ENCODE results near the gene NINJ2. TPM values are rescaled to one million over a fixed set of nuclear protein-coding genes. Genes with fewer than 3 reads are reported as not detected.

The NINJ2 gene
- total RNA-seq, 6 experiments from 2014 or later = 6.4 to 17.7 (median 12.5) TPM

GRCh38 chr12:668090-668481 lies 4.8 kb upstream of the NINJ2 start:
- H3K36me3 ChIP-seq = no peaks in the 10 kb centered on the region
- no peaks in the 10 kb centered on the region for H3K27me3 ChIP-seq
- ATAC-seq = no peak
- DNase-seq = no peak
- H3K4me3 ChIP-seq = no peak overlapping the region
- intact Hi-C loops (cut with DNase I) = loop anchor here in 1 of 2 donors (10.0 kb wide), 1 partner anchor 67 kb away; no protein-coding TSS in a partner anchor
- no peak overlapping the region for H3K27ac ChIP-seq
- H3K4me1 ChIP-seq = peaks cover 0 to 24% (median 6%) of the 10 kb centered on the region in 4 donors
- TF ChIP-seq POLR2A (IDR thresholded peaks at IDR 0.05) (no peak), CTCF (IDR thresholded peaks at IDR 0.05) (no peak)
- 47% methylated on average over 1 of the region's 1 CpG for WGBS (ENCODE audit: insufficient coverage, low coverage, low lambda C conversion rate, missing lambda C conversion rate)
- no peaks in the 10 kb centered on the region for H3K9me3 ChIP-seq

- H3K27ac ChIP-seq = no peak overlapping the region
- H3K4me3 ChIP-seq = no peak overlapping the region
- no peaks in the 10 kb centered on the region for H3K36me3 ChIP-seq
- 69% methylated on average over 7 of the region's 7 CpGs for WGBS (ENCODE audit: insufficient coverage, low coverage, low lambda C conversion rate, missing lambda C conversion rate)
- TF ChIP-seq CTCF (IDR thresholded peaks at IDR 0.05) (no peak), POLR2A (IDR thresholded peaks at IDR 0.05) (no peak)
- DNase-seq (no peak), ATAC-seq (no peak)
- intact Hi-C loops (cut with DNase I) = loop anchor here in 1 of 2 donors (10.0 kb wide), 1 partner anchor 68 kb away; no protein-coding TSS in a partner anchor
- H3K9me3 ChIP-seq = no peaks in the 10 kb centered on the region
- H3K27me3 ChIP-seq = no peaks in the 10 kb centered on the region
- peaks cover 0 to 21% (median 1%) of the 10 kb centered on the region in 4 donors for H3K4me1 ChIP-seq
Measured at GRCh38 chr12:666766-667308, 3.6 kb upstream of the NINJ2 start.

- no peaks in the 10 kb centered on the region for H3K36me3 ChIP-seq
- H3K9me3 ChIP-seq = no peaks in the 10 kb centered on the region
- H3K4me1 ChIP-seq = peaks cover 0 to 21% (median 1%) of the 10 kb centered on the region in 4 donors
- intact Hi-C loops (cut with DNase I) = loop anchor here in 1 of 2 donors (10.0 kb wide), 1 partner anchor 69 kb away; no protein-coding TSS in a partner anchor
- ATAC-seq (no peak), DNase-seq (no peak)
- no peak overlapping the region for H3K4me3 ChIP-seq
- H3K27me3 ChIP-seq = no peaks in the 10 kb centered on the region
- 69% methylated on average over 2 of the region's 2 CpGs for WGBS (ENCODE audit: insufficient coverage, low coverage, low lambda C conversion rate, missing lambda C conversion rate)
- TF ChIP-seq POLR2A (IDR thresholded peaks at IDR 0.05) = no peak
- no peak overlapping the region for H3K27ac ChIP-seq
Measured at GRCh38 chr12:666066-666465, 2.8 kb upstream of the NINJ2 start.

GRCh38 chr12:664779-665092 lies 1.5 kb upstream of the NINJ2 start:
- Histone ChIP-seq H3K27me3 (no peaks in the 10 kb centered on the region), H3K9me3 (no peaks in the 10 kb centered on the region), H3K36me3 (no peaks in the 10 kb centered on the region), H3K27ac (no peak overlapping the region), H3K4me1 (peaks cover 0 to 21% (median 1%) of the 10 kb centered on the region in 4 donors), H3K4me3 (no peak overlapping the region)
- no peak for TF ChIP-seq POLR2A (IDR thresholded peaks at IDR 0.05)
- TF ChIP-seq CTCF (IDR thresholded peaks at IDR 0.05) = no peak
- no peak for ATAC-seq
- 100% methylated on average over 1 of the region's 5 CpGs for WGBS (ENCODE audit: insufficient coverage, low coverage, low lambda C conversion rate, missing lambda C conversion rate)
- intact Hi-C loops (cut with DNase I) = loop anchor here in 1 of 2 donors (10.0 kb wide), 1 partner anchor 70 kb away; no protein-coding TSS in a partner anchor
- DNase-seq = no peak

GRCh38 chr12:664075-664778 lies 982 bp upstream of the NINJ2 start:
- WGBS (ENCODE audit: insufficient coverage, low coverage, low lambda C conversion rate, missing lambda C conversion rate) = 78% methylated on average over 9 of the region's 13 CpGs
- no peak overlapping the region for H3K4me3 ChIP-seq
- H3K36me3 ChIP-seq = no peaks in the 10 kb centered on the region
- no peaks in the 10 kb centered on the region for H3K27me3 ChIP-seq
- intact Hi-C loops (cut with DNase I) = loop anchor here in 1 of 2 donors (10.0 kb wide), 1 partner anchor 71 kb away; no protein-coding TSS in a partner anchor
- peak in 2 of 4 donors; percentile 12 to 41 for ATAC-seq
- TF ChIP-seq POLR2A (IDR thresholded peaks at IDR 0.05) (no peak), CTCF (IDR thresholded peaks at IDR 0.05) (no peak)
- peak overlapping the region in 1 of 3 donors; percentile 0 for H3K27ac ChIP-seq
- peaks cover 0 to 21% (median 1%) of the 10 kb centered on the region in 4 donors for H3K4me1 ChIP-seq
- H3K9me3 ChIP-seq = no peaks in the 10 kb centered on the region
- no peak for DNase-seq

All from right lobe of liver (tissue), 6 donors.